SKM-1 (cell line): ENCODE results near the gene FTO.
"Not testable (repeated sequence)": the region's sequence is repeated elsewhere in the genome, so short reads cannot be mapped to it uniquely, and the experiment has no call there.

Experiments
- DNase-seq: peaks from one replicate; lab custom pipeline; 2025; ENCODE audit not compliant: unreplicated experiment; lab: John Stamatoyannopoulos, UW

The FTO gene

GRCh38 chr16:54169112-54169511 is 465.2 kb downstream of the FTO start:
- DNase-seq, result no peak

- DNase-seq, result no peak
These were observed 467.9 kb downstream of the FTO start for GRCh38 chr16:54171626-54172537.

- no peak for DNase-seq
These were observed 469.5 kb downstream of the FTO start for GRCh38 chr16:54173490-54173889.

GRCh38 chr16:54174201-54174600 is 470.2 kb downstream of the FTO start:
- DNase-seq, result no peak

- DNase-seq, result no peak
These were observed 470.8 kb downstream of the FTO start for GRCh38 chr16:54174750-54175149.

GRCh38 chr16:54175169-54175551 is 471.2 kb downstream of the FTO start:
- no peak for DNase-seq

GRCh38 chr16:54175552-54176375 is 471.8 kb downstream of the FTO start:
- no peak for DNase-seq

GRCh38 chr16:54176376-54176901 is 472.5 kb downstream of the FTO start:
- DNase-seq, result no peak

GRCh38 chr16:54177052-54177861 is 473.3 kb downstream of the FTO start:
- DNase-seq, result no peak

- no peak for DNase-seq
These were observed 474.0 kb downstream of the FTO start for GRCh38 chr16:54177862-54178477.

GRCh38 chr16:54178478-54178976 is 474.6 kb downstream of the FTO start:
- no peak for DNase-seq

- no peak for DNase-seq
These were observed 476.7 kb downstream of the FTO start for GRCh38 chr16:54180421-54181359.

GRCh38 chr16:54181683-54182329 is 477.9 kb downstream of the FTO start:
- DNase-seq, result not testable (repeated sequence)

GRCh38 chr16:54185045-54185444 is 481.1 kb downstream of the FTO start:
- no peak for DNase-seq

- DNase-seq, result no peak
These were observed 487.2 kb downstream of the FTO start for GRCh38 chr16:54191163-54191562.

GRCh38 chr16:54191592-54191991 is 487.6 kb downstream of the FTO start:
- DNase-seq, result no peak

- DNase-seq, result no peak
These were observed 489.2 kb downstream of the FTO start for GRCh38 chr16:54193013-54193664.

- DNase-seq, result peak; percentile 45
These were observed 489.8 kb downstream of the FTO start for GRCh38 chr16:54193665-54194333.
